GM21786 (cell line): ENCODE measurements around the gene MPHOSPH10.
"Not testable (repeated sequence)": the region's sequence is repeated elsewhere in the genome, so short reads cannot be mapped to it uniquely, and the experiment has no call there.

Experiments used
- ATAC-seq: cut with Tn5 transposase; IDR thresholded peaks from one replicate; pipeline ENCODE4 v1.9.1; 2021; ENCODE audit not compliant: unreplicated experiment

The MPHOSPH10 gene

GRCh38 chr2:71166812-71167211 is 36.4 kb downstream of the MPHOSPH10 start:
- no peak for ATAC-seq

GRCh38 chr2:71173096-71173495 is 42.7 kb downstream of the MPHOSPH10 start:
- ATAC-seq, result no peak

GRCh38 chr2:71174207-71174606 is 43.8 kb downstream of the MPHOSPH10 start:
- ATAC-seq, result no peak

DNA sequence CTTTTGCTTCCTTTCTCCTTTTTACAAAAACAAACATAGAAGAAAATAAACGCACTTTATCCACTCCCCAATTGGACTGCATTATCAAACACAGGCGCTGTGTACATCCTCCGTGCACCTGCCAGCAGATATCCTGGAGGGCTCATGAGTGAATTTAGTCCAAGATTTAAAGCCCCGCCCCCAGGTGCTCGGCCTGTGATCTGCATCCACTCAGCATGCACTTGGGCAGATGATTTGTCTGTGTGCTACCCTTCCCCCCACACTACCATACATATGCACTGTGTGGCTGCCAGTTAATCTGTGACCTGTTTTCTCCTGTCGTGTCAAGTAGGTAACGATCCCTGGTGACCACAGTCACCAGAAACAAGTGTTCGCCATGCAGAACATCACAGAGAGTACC is 48.4 kb downstream of the MPHOSPH10 start:
- not testable (repeated sequence) for ATAC-seq

GRCh38 chr2:71181316-71181715 is 50.9 kb downstream of the MPHOSPH10 start:
- ATAC-seq, result no peak

- not testable (repeated sequence) for ATAC-seq
Observed at GRCh38 chr2:71183306-71184115, 53.1 kb downstream of the MPHOSPH10 start.

DNA sequence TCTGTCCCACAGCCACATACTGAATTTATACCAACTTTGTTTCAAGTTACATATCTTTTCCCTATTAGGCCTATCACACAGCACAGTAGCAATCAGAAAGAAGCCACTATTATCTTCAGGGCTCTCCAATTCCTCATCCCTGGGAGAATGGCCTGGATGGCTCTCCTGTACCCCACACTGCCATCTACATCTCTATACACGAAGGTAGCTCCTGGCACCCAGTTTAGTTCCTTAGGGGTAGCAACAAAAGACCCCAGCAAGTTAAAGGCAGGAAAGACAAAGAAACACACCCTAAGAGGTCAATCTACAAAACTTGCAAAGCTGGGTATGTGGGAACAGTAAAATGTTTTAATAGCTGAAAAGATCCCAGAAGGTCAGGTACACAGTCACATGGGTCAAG is 56.5 kb downstream of the MPHOSPH10 start:
- no peak for ATAC-seq

DNA sequence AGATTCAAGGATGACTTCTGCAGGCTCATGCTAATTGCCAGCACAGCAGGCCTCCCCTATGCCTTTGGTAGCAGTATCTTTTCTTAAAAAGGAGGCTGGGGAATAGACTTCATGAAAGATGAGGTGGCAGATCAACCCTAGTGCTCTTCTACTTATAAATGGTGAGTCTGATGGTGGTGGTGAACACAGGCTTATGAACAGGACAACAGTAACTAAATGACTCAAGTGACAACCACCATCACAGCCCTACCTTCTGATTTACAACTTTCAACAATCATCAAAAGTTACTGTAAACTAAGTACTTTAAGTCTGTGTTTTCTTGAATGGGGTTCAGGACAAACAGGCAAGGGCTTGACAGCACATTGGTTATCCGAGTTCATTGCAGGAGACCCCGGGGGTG is 57.2 kb downstream of the MPHOSPH10 start:
- ATAC-seq, result no peak

- no peak for ATAC-seq
Observed at GRCh38 chr2:71190656-71191569, 60.5 kb downstream of the MPHOSPH10 start.

DNA sequence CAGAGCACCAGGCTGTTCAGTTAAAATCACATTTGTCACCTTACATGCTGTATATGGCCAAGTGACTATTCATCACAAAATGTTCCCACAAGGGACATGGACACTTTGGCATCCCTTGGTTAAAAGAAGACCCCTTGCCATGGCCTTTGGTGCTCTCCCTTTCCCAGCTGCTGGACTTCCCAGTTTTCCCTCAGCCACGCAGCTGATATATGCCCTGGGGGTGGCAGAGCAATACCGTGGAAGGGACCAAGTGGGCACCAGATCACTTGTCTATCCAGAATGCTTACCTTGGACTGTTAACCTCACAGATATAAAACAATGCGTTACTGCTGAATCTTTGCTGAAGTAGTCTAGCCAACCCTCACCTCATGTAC is 61.1 kb downstream of the MPHOSPH10 start:
- ATAC-seq, result no peak
